ENCODE data around the gene CDC26.
"Not testable (repeated sequence)": the region's sequence is repeated elsewhere in the genome, so short reads cannot be mapped to it uniquely, and the experiment has no call there.

The CDC26 gene

GRCh38 chr9:113255438-113255837 lies 19.9 kb downstream of the CDC26 start:
- Histone ChIP-seq H2AFZ (ENCODE audit: low read length) (no peak overlapping the region), H3K36me3 (replicated peaks; ENCODE audit: insufficient read depth, low read length) (no peaks in the 10 kb centered on the region), H3K9me2 (replicated peaks; ENCODE audit: insufficient read depth, low read length) (no peaks in the 10 kb centered on the region), H3K4me1 (ENCODE audit: low read length) (no peaks in the 10 kb centered on the region), H3K79me2 (ENCODE audit: low read length) (no peaks in the 10 kb centered on the region), H3K4me2 (ENCODE audit: low read depth, low read length) (no peak overlapping the region), H3K9me3 (replicated peaks; ENCODE audit: insufficient read depth, low read length) (no peaks in the 10 kb centered on the region), H4K20me1 (ENCODE audit: insufficient read depth, low read length) (no peaks in the 10 kb centered on the region), H3F3A (ENCODE audit: insufficient read depth, low read length) (no peaks in the 10 kb centered on the region), H3K4me3 (ENCODE audit: low read length) (no peak overlapping the region), H3K27me3 (replicated peaks; ENCODE audit: insufficient read depth, low read length) (no peaks in the 10 kb centered on the region), H3K9ac (ENCODE audit: low read length) (no peak overlapping the region), H3K27ac (ENCODE audit: low read length) (no peak overlapping the region)
- TF ChIP-seq EZH2phosphoT487 (IDR thresholded peaks at IDR 0.05; ENCODE audit: low read length) (no peak), EZH2 (optimal IDR thresholded peaks at IDR 0.05; ENCODE audit: low read depth, low read length) (no peak)
- TF ChIP-seq, protein P1, sequence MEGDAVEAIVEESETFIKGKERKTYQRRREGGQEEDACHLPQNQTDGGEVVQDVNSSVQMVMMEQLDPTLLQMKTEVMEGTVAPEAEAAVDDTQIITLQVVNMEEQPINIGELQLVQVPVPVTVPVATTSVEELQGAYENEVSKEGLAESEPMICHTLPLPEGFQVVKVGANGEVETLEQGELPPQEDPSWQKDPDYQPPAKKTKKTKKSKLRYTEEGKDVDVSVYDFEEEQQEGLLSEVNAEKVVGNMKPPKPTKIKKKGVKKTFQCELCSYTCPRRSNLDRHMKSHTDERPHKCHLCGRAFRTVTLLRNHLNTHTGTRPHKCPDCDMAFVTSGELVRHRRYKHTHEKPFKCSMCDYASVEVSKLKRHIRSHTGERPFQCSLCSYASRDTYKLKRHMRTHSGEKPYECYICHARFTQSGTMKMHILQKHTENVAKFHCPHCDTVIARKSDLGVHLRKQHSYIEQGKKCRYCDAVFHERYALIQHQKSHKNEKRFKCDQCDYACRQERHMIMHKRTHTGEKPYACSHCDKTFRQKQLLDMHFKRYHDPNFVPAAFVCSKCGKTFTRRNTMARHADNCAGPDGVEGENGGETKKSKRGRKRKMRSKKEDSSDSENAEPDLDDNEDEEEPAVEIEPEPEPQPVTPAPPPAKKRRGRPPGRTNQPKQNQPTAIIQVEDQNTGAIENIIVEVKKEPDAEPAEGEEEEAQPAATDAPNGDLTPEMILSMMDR (IDR thresholded peaks at IDR 0.05; ENCODE audit: low read length), result no peak
- no peak for DNase-seq

DNA sequence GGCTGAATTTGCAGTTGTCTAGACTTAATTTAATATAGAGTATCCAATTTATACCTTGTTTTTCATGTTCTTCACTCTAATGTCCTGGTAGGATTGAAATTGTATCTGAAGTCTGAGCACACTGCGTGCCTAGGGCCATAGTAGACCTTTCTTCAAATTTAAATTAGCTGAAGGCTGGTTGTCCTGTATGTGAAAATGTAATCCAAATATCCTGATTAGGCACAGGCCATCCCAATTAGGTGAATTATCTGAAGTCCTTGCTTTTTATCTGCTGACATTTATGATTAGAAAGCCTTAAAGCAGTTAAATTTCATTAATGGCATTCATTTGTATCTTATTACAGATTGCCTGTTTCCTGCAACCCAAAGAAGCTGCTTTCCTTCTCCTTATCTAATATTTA lies 20.4 kb downstream of the CDC26 start:
- TF ChIP-seq EZH2phosphoT487 (IDR thresholded peaks at IDR 0.05; ENCODE audit: low read length) (no peak), EZH2 (optimal IDR thresholded peaks at IDR 0.05; ENCODE audit: low read depth, low read length) (no peak)
- TF ChIP-seq, protein P1 (IDR thresholded peaks at IDR 0.05; ENCODE audit: low read length), result no peak
- no peaks in the 10 kb centered on the region for H3K36me3 ChIP-seq (replicated peaks; ENCODE audit: insufficient read depth, low read length)
- H3K9ac ChIP-seq (ENCODE audit: low read length), result no peak overlapping the region
- H3K4me1 ChIP-seq (ENCODE audit: low read length), result no peaks in the 10 kb centered on the region
- no peak overlapping the region for H2AFZ ChIP-seq (ENCODE audit: low read length)
- no peaks in the 10 kb centered on the region for H3K9me3 ChIP-seq (replicated peaks; ENCODE audit: insufficient read depth, low read length)
- no peaks in the 10 kb centered on the region for H3K9me2 ChIP-seq (replicated peaks; ENCODE audit: insufficient read depth, low read length)
- no peaks in the 10 kb centered on the region for H3K79me2 ChIP-seq (ENCODE audit: low read length)
- no peak overlapping the region for H3K4me2 ChIP-seq (ENCODE audit: low read depth, low read length)
- no peaks in the 10 kb centered on the region for H4K20me1 ChIP-seq (ENCODE audit: insufficient read depth, low read length)
- no peak overlapping the region for H3K27ac ChIP-seq (ENCODE audit: low read length)
- no peaks in the 10 kb centered on the region for H3F3A ChIP-seq (ENCODE audit: insufficient read depth, low read length)
- no peaks in the 10 kb centered on the region for H3K27me3 ChIP-seq (replicated peaks; ENCODE audit: insufficient read depth, low read length)
- DNase-seq, result no peak
- no peak overlapping the region for H3K4me3 ChIP-seq (ENCODE audit: low read length)

DNA sequence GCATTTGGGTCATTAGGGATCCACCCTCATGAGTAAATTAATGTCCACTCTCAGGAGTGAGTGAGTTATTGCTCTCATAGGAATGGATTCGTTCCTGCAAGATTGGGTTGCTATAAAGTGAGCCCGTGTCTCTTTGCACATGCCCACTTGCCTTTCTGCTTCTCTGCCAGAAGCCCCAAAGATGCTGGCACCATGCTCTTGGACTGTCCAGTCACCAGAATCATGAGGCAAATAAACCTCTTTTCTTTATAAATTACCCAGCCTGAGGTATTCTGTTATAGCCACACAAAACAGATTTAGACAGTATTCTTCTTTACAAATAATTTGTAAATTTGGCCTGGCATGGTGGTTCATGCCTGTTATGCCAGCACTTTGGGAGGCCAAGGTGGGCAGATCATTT lies 24.6 kb downstream of the CDC26 start:
- TF ChIP-seq, protein P1 (IDR thresholded peaks at IDR 0.05; ENCODE audit: low read length), result no peak
- TF ChIP-seq EZH2 (optimal IDR thresholded peaks at IDR 0.05; ENCODE audit: low read depth, low read length), result no peak
- no peak for TF ChIP-seq EZH2phosphoT487 (IDR thresholded peaks at IDR 0.05; ENCODE audit: low read length)
- Histone ChIP-seq H3K4me3 (ENCODE audit: low read length) (no peak overlapping the region), H3F3A (ENCODE audit: insufficient read depth, low read length) (no peaks in the 10 kb centered on the region), H3K9me2 (replicated peaks; ENCODE audit: insufficient read depth, low read length) (no peaks in the 10 kb centered on the region), H3K36me3 (replicated peaks; ENCODE audit: insufficient read depth, low read length) (no peaks in the 10 kb centered on the region), H3K27ac (ENCODE audit: low read length) (no peak overlapping the region), H3K4me2 (ENCODE audit: low read depth, low read length) (no peak overlapping the region), H3K4me1 (ENCODE audit: low read length) (peaks cover 4% of the 10 kb centered on the region; the same call in 1 of the 2 replicates), H3K27me3 (replicated peaks; ENCODE audit: insufficient read depth, low read length) (no peaks in the 10 kb centered on the region), H3K9me3 (replicated peaks; ENCODE audit: insufficient read depth, low read length) (no peaks in the 10 kb centered on the region), H3K79me2 (ENCODE audit: low read length) (no peaks in the 10 kb centered on the region), H3K9ac (ENCODE audit: low read length) (no peak overlapping the region), H4K20me1 (ENCODE audit: insufficient read depth, low read length) (no peaks in the 10 kb centered on the region), H2AFZ (ENCODE audit: low read length) (no peak overlapping the region)
- no peak for DNase-seq

- not testable (repeated sequence) for DNase-seq; H2AFZ ChIP-seq (ENCODE audit: low read length); H3F3A ChIP-seq (ENCODE audit: insufficient read depth, low read length); H3K27me3 ChIP-seq (replicated peaks; ENCODE audit: insufficient read depth, low read length); H3K79me2 ChIP-seq (ENCODE audit: low read length); H3K4me3 ChIP-seq (ENCODE audit: low read length); H3K4me2 ChIP-seq (ENCODE audit: low read depth, low read length); H3K9me2 ChIP-seq (replicated peaks; ENCODE audit: insufficient read depth, low read length); H3K4me1 ChIP-seq (ENCODE audit: low read length); H3K27ac ChIP-seq (ENCODE audit: low read length); H3K9me3 ChIP-seq (replicated peaks; ENCODE audit: insufficient read depth, low read length); H4K20me1 ChIP-seq (ENCODE audit: insufficient read depth, low read length); H3K36me3 ChIP-seq (replicated peaks; ENCODE audit: insufficient read depth, low read length); H3K9ac ChIP-seq (ENCODE audit: low read length)
Observed at GRCh38 chr9:113249661-113250060, 25.7 kb downstream of the CDC26 start.
